B cell (primary cell): ENCODE results near the gene NIPBL. TPM values are rescaled to one million over a fixed set of nuclear protein-coding genes. Genes with fewer than 3 reads are reported as not detected.

Experiments
- ATAC-seq: fragments of 200-7000 bp; cut with Tn5 transposase; one replicate; pipeline ENCODE4 v1.10.0; 2021; ENCODE audit warnings: low read depth, mild to moderate bottlenecking, moderate number of reproducible peaks, moderate library complexity
- CTCF ChIA-PET: fragments of 350-600 bp; sonication (Branson Sonifier 250); formaldehyde crosslinking; loops from one replicate; lab custom pipeline; 2021; ENCODE audit warnings: antibody characterized with exemption, inconsistent platforms; lab: Charles Lee
- POLR2A ChIA-PET: fragments of 350-600 bp; sonication (Branson Sonifier 250); formaldehyde crosslinking; loops from one replicate; lab custom pipeline; 2021; ENCODE audit warnings: antibody characterized with exemption; lab: Charles Lee
- DNase-seq: peaks from one replicate; pipeline ENCODE4 v3.0.0; 2013
- H2AFZ ChIP-seq: 2 replicates; pipeline ENCODE4 v1.6.1; 2012; ENCODE audit warnings: mild to moderate bottlenecking, low read depth, low read length; ENCODE audit not compliant: insufficient read depth, poor library complexity, severe bottlenecking
- H3K27ac ChIP-seq, 2 donors: 1 replicate in 1 of 2; 2 replicates in 1 of 2; pipeline ENCODE4 v1.5.1; 2012 to 2013; ENCODE audit warnings: low read length in 2 of 2, mild to moderate bottlenecking in 2 of 2, moderate library complexity in 1 of 2
- H3K27me3 ChIP-seq, 4 experiments: fragments of 200-600 bp in 1 of 4; sonication (generic) in 1 of 4; replicated peaks in 1 of 4; 1 replicate in 2 of 4; 2 replicates in 2 of 4; pipeline versions ENCODE4 v1.6.1 to v1.7.0; 2013 to 2016; ENCODE audit warnings: low read length in 3 of 4, mild to moderate bottlenecking in 2 of 4, mixed read lengths in 1 of 4, moderate library complexity in 1 of 4; ENCODE audit not compliant: insufficient read depth in 4 of 4, control insufficient read depth in 3 of 4; ENCODE audit errors: control extremely low read depth in 1 of 4
- H3K36me3 ChIP-seq, 2 experiments: replicated peaks in 1 of 2; 1 replicate in 1 of 2; 2 replicates in 1 of 2; pipeline versions ENCODE4 v1.6.1 to v1.7.1; 2013; ENCODE audit warnings: low read length in 1 of 2; ENCODE audit not compliant: insufficient read depth in 2 of 2, control insufficient read depth in 1 of 2; ENCODE audit errors: control extremely low read depth in 1 of 2, extremely low read depth in 1 of 2
- H3K4me1 ChIP-seq, 2 donors: fragments of 200-600 bp in 1 of 2; sonication (generic) in 1 of 2; 1 replicate in 1 of 2; 2 replicates in 1 of 2; pipeline versions ENCODE4 v1.5.1 to v1.6.1; 2013 to 2017; ENCODE audit warnings: low read length in 2 of 2; ENCODE audit not compliant: control insufficient read depth in 2 of 2, insufficient read depth in 2 of 2
- H3K4me2 ChIP-seq: replicated peaks from 2 replicates; pipeline ENCODE3; 2012; ENCODE audit warnings: mild to moderate bottlenecking, low read depth, low read length; ENCODE audit not compliant: poor library complexity, severe bottlenecking
- H3K4me3 ChIP-seq, 5 experiments: fragments of 200-600 bp in 1 of 5; sonication (generic) in 1 of 5; 1 replicate in 3 of 5; 2 replicates in 2 of 5; pipeline versions ENCODE4 v1.5.1 to v1.7.0; 2011 to 2016; ENCODE audit warnings: low read length in 4 of 5, mild to moderate bottlenecking in 4 of 5, low read depth in 2 of 5, control low read depth in 1 of 5, moderate library complexity in 1 of 5; ENCODE audit not compliant: insufficient read depth in 1 of 5; ENCODE audit errors: control extremely low read depth in 1 of 5, extremely low read depth in 1 of 5
- H3K79me2 ChIP-seq: fragments of 200-600 bp; sonication (generic); one replicate; pipeline ENCODE4 v1.6.0; 2016; ENCODE audit warnings: low read length; ENCODE audit not compliant: control insufficient read depth, insufficient read depth
- H3K9ac ChIP-seq: fragments of 200-600 bp; sonication (generic); 2 replicates; pipeline ENCODE4 v1.6.1; 2017; ENCODE audit warnings: mild to moderate bottlenecking, low read length, moderate library complexity
- H3K9me3 ChIP-seq, 3 donors: one replicate each; pipeline versions ENCODE4 v1.6.1 to v1.7.1; 2013; ENCODE audit warnings: low read length in 2 of 3; ENCODE audit not compliant: control insufficient read depth in 2 of 3, insufficient read depth in 1 of 3; ENCODE audit errors: control extremely low read depth in 1 of 3
- H4K20me1 ChIP-seq: 2 replicates; pipeline ENCODE4 v1.6.0; 2012; ENCODE audit warnings: mild to moderate bottlenecking, low read length; ENCODE audit not compliant: insufficient read depth, control insufficient read depth, poor library complexity, severe bottlenecking
- H3K27ac Mint-ChIP-seq: one replicate; pipeline ENCODE4 v1.8.0; 2021; ENCODE audit warnings: mixed read lengths
- H3K27me3 Mint-ChIP-seq: one replicate; pipeline ENCODE4 v1.8.0; 2021; ENCODE audit warnings: mixed read lengths
- H3K4me1 Mint-ChIP-seq: one replicate; pipeline ENCODE4 v1.8.0; 2021; ENCODE audit warnings: mixed read lengths
- H3K4me3 Mint-ChIP-seq: one replicate; pipeline ENCODE4 v1.8.0; 2021; ENCODE audit warnings: mixed read lengths
- H3K9me3 Mint-ChIP-seq: one replicate; pipeline ENCODE4 v1.8.0; 2022; ENCODE audit warnings: mixed read lengths; ENCODE audit not compliant: insufficient read depth
- CTCF ChIP-seq: fragments of 200-600 bp; IDR thresholded peaks from one replicate; pipeline ENCODE4 v1.8.0; 2022; ENCODE audit warnings: antibody characterized with exemption, mild to moderate bottlenecking
- EZH2 ChIP-seq: IDR thresholded peaks from 2 replicates; pipeline ENCODE4 v1.6.1; 2012; ENCODE audit warnings: borderline replicate concordance, low read depth, mild to moderate bottlenecking, moderate library complexity, low read length; ENCODE audit not compliant: insufficient read depth, poor library complexity, severe bottlenecking
- WGBS: methylation state at CpG from one replicate; pipeline ENCODE4 v1.1.5; 2013; ENCODE audit warnings: missing lambda C conversion rate; ENCODE audit not compliant: insufficient coverage; 5-methylcytosine and 5-hydroxymethylcytosine counted together
- intact Hi-C: fragments of 100-400 bp; cut with micrococcal nuclease; formaldehyde crosslinking; loops from one replicate; pipeline ENCODE4 v1.10.0; 2022
- polyA plus RNA-seq: library from polyadenylated mRNA; depleted of rRNA; stranded (reverse); fragments of >200 nt; gene quantifications from 2 replicates; pipeline ENCODE4 v1.2.3, GENCODE V29; 2012
- total RNA-seq, 2 donors: library from RNA; stranded (reverse); fragments of 120-200 nt in 1 of 2; gene quantifications; 1 replicate in 1 of 2; 2 replicates in 1 of 2; pipeline versions ENCODE4 v1.2.3 to v1.2.4, GENCODE V29; 2013 to 2022

The NIPBL gene
- total and polyA plus RNA-seq, 2 donors (not counting 1 experiment from before 2014, with no cell fraction given): 24.7 to 112 TPM

- H3K27ac ChIP-seq: no peak overlapping the region
- ATAC-seq (no peak), DNase-seq (no peak)
- Mint-ChIP-seq H3K4me3 (no peak overlapping the region), H3K4me1 (peaks cover 64% of the 10 kb centered on the region), H3K27me3 (no peaks in the 10 kb centered on the region), H3K9me3 (no peaks in the 10 kb centered on the region), H3K27ac (no peak overlapping the region)
- WGBS: 100% methylated on average over 2 of the region's 3 CpGs
- no peak overlapping the region for H3K4me2 ChIP-seq
- H3K36me3 ChIP-seq: peaks cover 0 to 2% of the 10 kb centered on the region in 2 experiments
- TF ChIP-seq CTCF: no peak
- TF ChIP-seq EZH2: no peak
- H2AFZ ChIP-seq: no peak overlapping the region
- no peak overlapping the region for H3K9ac ChIP-seq
- intact Hi-C loops: no loop called here
- peaks cover 98% of the 10 kb centered on the region for H3K79me2 ChIP-seq
- H3K4me3 ChIP-seq: no peak overlapping the region
- H3K4me1 ChIP-seq: peaks cover 0 to 17% of the 10 kb centered on the region in 2 donors
- no peaks in the 10 kb centered on the region for H3K27me3 ChIP-seq
- peaks cover 89% of the 10 kb centered on the region for H4K20me1 ChIP-seq
- CTCF ChIA-PET: interaction anchor here (2.4 kb wide), 1 partner anchor 10 kb away, joined by 9 read pairs; no protein-coding TSS in a partner anchor
- H3K9me3 ChIP-seq: peaks cover 0 to 4% (median 0%) of the 10 kb centered on the region in 3 donors
- POLR2A ChIA-PET: no interaction called here
These were observed 58.3 kb downstream of the NIPBL start for GRCh38 chr5:36934740-36935356.

- H3K27me3 ChIP-seq: no peaks in the 10 kb centered on the region
- H3K9me3 ChIP-seq: peaks cover 0 to 4% (median 0%) of the 10 kb centered on the region in 3 donors
- H3K27me3 Mint-ChIP-seq: no peaks in the 10 kb centered on the region
- H3K4me3 ChIP-seq: no peak overlapping the region
- no CpG with 5 or more reads among the region's 1 CpG for WGBS
- H2AFZ ChIP-seq: no peak overlapping the region
- peaks cover 0 to 10% of the 10 kb centered on the region in 2 donors for H3K4me1 ChIP-seq
- peaks cover 0 to 2% of the 10 kb centered on the region in 2 experiments for H3K36me3 ChIP-seq
- no peaks in the 10 kb centered on the region for H3K9me3 Mint-ChIP-seq
- H3K27ac Mint-ChIP-seq: no peak overlapping the region
- intact Hi-C loops: no loop called here
- DNase-seq (no peak), ATAC-seq (no peak)
- H3K9ac ChIP-seq: no peak overlapping the region
- ChIA-PET CTCF (interaction anchor here (2.4 kb wide), 1 partner anchor 9 kb away, joined by 9 read pairs; no protein-coding TSS in a partner anchor), POLR2A (no interaction called here)
- H3K27ac ChIP-seq: no peak overlapping the region
- no peak for TF ChIP-seq EZH2
- no peak for TF ChIP-seq CTCF
- peaks cover 61% of the 10 kb centered on the region for H3K4me1 Mint-ChIP-seq
- H3K79me2 ChIP-seq: peaks cover 91% of the 10 kb centered on the region
- H3K4me3 Mint-ChIP-seq: no peak overlapping the region
- H4K20me1 ChIP-seq: peaks cover 89% of the 10 kb centered on the region
- no peak overlapping the region for H3K4me2 ChIP-seq
These were observed 59.2 kb downstream of the NIPBL start for GRCh38 chr5:36935805-36936204.
